Ishikawa (cell line): ENCODE results near the gene IRF2BPL.

Source experiments
- EGR1 ChIP-seq: IDR thresholded peaks from 2 replicates; pipeline ENCODE4 v1.6.1; 2012
- EP300 ChIP-seq: IDR thresholded peaks from 2 replicates; pipeline ENCODE4 v1.6.1; 2012; ENCODE audit warnings: borderline replicate concordance

DNA sequence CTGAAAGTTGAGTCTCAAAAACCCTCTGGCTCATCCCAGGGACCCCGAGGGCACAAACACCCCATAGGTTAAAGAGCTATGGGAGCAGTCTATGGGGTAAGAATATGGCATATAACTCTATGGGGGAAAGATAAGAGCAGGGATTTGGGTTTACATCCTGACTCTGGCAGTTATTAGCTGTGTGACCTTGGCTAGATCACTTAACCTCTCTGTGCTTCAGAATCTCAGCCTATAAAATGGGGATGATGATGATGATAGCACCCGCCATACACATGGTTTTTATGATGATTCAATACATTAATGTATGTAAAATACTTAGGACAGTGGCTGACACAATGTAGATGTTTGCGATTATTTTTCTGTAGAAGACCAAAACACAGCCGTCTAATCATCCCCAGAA is 26.2 kb downstream of the IRF2BPL start:
- TF ChIP-seq EP300, result no peak
- no peak for TF ChIP-seq EGR1
